GM21717 (cell line): ENCODE results near the gene ISYNA1.

Experiments used
- ATAC-seq: cut with Tn5 transposase; IDR thresholded peaks from one replicate; pipeline ENCODE4 v1.9.1; 2021; ENCODE audit warnings: mild to moderate bottlenecking, moderate library complexity; ENCODE audit not compliant: unreplicated experiment

Gene ISYNA1

DNA sequence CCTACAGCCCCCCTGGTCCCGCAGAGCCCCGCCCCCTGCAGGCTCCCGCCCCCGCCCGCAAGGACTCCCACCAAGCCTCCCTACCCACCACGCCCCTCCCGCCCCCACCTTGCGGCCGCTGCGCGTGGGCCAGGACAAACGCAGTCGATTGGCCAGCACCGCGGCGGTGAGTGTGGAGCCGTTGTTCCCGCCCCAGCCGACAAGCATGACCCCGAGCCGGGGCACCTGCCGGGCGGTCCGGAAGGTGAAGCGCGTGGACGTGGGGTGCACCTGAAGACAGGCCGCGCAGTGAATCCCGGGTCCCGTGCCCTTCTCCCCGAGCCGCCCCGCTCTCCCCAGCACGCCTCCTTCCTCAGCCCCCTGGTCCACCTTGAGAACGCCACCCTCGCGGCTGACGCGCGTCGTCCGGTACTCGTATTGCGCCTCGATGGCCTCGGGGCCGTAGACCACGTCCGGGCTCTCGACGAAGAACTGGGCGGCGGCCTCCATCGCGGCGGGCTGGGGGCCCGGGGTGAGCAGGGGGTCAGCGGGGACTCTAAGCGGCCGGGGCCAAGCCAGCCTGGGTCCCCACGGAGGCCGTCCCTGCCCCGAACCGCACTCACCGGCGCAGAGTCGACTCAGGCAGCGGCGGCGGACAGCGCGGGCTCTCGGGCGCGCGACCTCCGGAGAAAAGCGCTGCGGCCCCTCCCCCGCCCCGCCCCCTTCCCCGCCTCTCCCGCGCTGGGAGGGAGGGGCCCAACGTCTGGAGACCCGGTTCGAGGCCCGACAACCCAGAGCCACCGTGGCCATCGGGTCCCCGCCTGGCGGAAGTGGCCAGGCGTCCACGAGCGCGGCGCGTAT, at the start of gene ISYNA1:
Gene ISYNA1, minus strand, starts transcription at position 643 of the 840 bp plus-strand sequence. Its CDS starts 154 bp downstream, at position 489.
- no peak for ATAC-seq

DNA sequence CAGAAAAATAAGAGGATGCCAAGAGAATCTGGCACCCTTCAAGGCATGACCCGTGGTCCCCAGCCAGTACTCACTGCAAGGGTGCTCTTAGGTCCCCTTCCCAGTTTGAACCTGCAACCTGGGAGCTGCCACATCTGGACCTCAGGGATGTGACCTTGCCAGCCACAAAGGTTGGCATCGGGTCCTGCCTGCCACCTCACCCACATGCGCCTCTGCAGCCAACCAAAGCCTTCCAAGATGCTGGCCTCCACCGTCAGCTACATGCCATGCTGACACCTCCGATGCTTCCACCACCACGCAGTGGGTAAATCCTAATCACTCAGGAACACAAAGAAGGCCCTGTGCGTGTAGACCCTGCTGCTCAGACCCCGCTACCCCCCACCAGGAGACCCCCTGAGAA, 48.8 kb upstream of the ISYNA1 start:
- no peak for ATAC-seq

DNA sequence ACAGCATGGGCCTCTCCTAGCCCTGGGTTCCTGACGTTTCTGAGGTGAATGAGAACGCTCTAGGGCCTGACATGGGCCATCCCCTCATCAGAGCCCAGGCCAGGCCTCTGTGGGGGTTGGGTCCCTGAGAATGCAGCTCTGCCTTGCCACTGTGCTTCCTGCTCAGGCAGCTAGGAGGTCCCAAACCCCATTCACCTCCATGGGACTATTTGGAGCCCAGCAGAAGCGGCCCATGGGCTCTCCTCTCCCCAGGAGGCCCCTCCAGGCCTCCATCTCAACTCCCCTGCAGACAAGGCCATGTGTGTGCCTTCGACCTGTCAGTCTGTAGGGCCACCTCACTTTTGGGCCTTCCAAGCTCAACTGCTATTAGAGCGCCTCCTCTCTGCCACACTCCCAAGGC, 47.1 kb upstream of the ISYNA1 start:
- no peak for ATAC-seq

DNA sequence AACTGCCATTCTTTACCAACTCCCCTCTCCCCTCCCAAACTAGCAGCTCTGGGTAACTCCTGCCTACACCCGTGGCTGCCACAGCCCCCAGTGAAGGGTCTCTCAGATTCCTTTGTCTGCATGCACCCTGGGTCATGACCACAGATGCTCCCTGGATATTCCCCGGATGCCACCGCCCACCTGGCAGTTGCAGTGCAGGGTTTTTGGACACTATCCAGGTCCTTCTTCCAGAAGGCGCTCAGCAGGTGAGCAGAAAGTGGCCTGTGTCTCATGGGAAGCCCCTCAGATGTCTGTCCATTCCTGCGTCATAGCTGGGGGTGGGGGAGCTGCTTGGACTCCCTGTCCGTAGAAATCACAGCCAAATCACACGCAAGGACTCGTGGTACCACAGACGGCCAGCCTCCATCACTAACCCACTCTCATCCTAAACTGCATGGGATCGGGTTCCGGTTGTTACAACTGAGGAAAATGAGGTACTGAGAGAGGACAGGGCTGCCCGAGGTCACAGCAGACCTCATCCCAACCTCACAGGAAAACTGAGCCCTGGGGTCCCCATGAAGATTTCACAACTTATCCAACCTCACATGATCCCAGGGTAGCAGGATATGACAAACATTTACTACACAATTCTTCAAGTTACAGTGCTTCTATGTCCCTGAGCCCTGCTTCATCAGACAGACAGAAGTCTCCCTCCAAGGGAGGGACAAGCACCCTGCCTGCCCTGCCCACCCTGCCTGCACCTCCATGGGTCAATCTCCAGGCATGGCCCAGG, 45.4 kb upstream of the ISYNA1 start:
- ATAC-seq: no peak

DNA sequence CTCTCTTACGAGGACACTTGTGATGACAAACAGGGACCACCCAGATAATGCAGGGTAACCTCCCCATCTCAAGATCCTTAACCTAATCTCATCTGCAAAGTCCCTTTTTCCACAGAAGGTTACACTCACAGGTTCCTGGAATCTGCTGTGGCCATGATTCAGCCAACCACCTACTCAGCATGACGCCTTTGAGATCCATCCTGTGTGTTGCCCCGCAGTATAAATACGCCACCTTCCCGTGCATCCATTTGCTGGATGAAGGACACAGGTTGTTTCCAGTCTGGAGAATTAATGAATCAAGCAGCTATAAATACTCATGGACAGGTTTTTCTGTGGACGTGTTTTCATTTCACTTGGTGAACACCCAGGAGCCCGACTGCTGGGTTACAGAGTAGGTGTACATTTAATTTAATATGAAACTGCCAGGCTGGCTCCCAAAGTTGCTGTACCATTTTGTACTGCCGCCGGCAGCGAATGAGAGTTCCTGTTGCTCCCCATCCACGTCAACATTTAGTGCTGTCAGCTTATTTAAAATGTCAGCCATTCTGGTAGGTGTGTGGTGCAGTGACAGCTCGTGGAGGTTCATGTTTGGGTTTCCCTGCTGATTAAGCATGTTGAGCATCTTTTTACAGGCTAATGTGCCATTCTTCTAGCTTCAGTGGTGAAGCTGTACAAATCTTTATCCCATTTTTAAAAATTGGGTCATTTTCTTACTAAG, 43.7 kb upstream of the ISYNA1 start:
- no peak for ATAC-seq

DNA sequence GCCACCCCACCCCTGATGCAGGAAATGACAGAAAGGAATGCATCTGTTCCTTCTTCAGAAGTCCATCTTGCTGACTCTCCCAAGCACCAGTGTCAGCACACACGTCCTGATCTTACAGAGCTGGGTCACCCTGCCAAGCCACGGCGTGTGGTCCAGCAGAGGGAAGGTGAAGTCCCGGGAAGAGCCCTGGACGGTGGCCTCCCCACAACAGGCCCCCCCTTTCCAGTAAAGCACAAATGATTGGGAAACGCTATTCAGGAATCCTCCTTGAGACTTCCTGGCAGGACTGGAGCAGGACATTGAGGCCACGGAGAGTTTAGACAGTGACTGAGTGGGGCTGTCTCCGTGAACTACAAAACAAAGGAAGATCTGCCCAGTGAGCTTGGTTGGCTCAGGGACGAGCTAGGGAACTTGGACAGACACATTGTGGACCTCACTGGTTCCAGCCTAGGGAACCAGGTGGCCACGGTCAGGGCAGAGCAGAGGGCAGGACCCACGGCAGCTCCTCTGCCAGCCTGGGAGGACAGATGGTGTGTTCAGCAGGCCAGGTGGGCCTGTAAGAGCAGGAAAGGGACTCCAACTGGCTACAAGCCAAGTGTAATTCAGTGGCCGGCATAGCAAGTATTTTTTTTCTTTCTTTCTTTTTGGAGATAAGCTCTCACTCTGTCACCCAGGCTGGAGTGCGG, 42.2 kb upstream of the ISYNA1 start:
- no peak for ATAC-seq

DNA sequence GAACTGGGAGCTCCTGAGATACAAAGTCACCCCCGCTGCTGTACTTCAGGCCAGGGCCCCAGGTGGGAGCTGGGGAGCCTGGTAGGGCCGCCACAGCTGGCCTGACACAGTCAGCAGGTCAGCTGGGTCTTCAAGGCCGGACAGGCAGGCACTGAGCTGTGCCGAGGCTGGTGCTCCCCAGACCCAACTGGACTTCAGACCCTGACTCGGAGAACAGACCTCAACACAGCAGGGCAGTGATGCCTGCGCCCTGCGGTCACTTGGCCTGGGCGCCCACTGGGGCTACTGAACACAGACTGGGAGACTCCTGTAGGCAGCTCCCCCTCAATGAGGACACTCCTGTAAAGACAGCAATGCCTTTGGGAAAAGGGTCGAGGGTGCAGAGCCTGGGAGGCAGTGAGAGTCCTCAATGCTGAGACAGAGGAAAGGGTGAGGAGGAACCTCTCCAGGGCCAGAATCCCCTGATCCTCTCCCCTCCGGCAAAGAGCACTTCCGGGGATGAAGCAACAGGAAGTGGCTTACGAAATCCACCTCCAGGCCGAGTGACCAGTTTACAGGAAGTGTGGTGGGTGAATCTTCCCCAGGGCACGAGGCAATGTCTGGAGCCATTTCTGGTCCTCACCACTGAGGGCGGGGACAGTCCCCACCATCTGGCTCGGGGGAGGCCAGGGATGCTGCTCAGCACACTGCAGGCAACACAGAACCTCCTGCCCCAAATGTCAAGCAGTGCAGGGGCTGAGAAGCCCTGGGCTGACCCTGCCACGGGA, 40.8 kb upstream of the ISYNA1 start:
- no peak for ATAC-seq

DNA sequence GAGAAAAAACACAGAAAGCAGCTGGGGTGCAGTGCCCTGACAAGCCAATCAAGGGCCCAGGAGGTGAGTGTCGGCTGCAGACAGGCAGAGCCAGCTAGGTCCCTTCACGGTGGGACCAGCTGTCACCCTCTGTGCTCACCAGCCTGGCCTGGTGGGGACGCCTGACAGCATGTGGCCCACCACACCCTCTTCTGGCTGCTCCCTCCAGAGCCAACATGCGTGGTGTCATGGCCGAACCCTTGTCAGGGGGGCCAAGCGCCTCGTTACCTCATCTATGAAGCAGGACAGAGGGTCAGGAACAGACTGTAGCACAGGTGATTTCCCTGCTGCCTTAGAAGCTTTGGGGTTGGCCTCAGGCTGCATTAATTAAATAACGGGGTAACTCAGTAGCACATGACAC, 40.0 kb upstream of the ISYNA1 start:
- no peak for ATAC-seq

DNA sequence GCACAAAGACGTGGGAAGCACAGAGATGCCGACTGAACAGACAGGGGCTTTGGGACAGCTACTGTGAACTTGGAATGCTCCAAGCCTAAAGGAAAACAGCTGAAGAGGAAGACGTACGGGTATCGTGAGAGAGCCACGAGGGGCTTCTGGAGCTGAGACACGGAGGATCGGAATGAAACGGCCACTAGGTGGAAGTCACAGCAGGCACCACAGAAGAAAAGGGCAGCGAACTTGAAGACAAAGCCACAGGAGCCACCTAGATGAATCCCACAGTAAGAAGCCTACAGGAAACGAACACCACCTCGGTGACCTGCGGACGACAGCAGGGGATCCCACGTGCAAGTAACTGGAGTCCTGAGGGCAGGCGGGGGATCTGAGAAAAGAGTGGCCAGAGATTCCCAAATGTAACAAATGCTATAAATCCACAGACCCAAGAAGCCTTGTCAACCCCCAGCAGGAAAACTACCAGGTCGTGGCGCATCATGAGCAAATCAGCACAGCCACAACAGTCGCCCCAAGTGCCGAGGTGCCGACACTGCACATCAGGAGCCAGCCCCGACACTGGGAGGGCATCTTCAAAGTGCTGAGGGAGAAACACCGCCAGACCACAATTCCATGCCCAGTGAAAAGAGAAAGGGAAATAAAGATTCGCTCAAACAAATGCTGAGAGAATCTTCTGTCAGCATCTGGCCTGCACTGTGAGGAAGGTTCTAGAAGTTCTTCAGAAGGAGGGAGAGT, 39.3 kb upstream of the ISYNA1 start:
- ATAC-seq: no peak

DNA sequence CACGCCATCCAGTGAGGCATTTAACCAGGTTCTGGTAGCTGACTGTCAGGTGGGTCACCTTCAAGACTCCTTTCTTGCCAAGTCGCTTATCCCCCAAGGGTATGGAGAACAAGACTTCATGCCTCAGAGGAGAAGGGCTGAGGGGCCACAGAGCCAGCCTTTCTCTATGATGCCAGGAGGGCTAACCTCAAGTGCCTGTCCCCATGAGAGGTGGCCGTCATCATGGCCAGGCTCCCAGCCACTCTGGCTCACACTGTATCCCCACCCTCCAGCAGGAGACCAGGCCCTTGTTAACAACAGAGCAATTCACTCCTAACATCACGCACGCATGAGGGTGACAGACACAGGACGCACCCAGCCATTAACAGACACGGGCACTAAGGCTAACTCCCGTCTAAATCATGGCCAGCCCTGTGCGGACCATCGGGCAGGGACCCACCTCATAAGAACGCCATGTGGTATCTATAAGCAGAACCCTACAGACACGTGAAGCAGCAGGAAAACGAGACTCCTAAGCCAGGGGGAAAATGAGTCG, 38.6 kb upstream of the ISYNA1 start:
- no peak for ATAC-seq

DNA sequence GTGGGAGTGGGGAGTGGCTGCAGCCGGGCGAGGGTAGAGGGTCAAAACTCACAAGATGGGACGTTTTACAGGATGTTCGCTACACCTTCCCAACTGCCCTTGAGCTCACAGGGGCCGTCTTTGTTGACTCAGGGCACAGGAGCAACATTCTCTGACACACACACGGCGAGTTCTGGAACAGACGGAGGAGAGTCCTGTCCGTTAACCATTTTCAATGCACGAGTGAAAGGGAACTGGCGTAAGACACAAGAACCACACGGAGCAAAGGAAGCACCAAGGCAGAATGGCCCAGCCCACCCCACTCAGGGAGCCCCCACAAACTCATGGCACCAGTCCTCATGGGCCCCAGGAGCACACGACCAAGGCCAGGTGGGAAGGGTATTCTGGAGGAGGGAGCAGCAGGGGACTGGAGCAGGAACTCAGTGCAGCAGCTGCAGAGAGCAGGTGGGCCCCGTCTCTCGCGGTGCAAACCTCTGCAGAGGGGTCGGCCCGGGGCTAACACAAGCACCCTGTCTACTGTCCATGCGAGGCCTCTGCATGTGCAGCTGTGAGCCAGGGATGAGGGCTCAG, 37.9 kb upstream of the ISYNA1 start:
- ATAC-seq: no peak

DNA sequence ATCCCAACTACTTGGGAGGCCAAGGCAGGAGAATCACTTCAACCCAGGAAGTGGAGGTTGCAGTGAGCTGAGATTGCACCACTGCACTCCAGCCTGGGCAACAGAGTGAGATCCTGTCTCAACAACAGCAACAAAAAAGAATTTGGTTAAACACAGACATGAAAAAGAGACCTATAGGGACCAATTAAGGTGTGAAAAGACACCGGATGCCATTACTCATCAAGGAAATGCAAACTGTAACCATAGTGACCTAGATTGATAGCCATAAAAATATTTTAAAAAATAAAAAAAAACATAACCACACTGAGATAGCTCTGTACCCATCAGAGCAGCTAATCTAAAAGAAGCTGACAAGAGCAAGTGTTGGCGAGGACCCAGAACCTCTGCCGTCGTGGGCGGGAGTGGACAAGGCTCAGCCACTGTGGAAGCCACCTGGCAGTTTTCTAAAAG, 37.1 kb upstream of the ISYNA1 start:
- no peak for ATAC-seq

DNA sequence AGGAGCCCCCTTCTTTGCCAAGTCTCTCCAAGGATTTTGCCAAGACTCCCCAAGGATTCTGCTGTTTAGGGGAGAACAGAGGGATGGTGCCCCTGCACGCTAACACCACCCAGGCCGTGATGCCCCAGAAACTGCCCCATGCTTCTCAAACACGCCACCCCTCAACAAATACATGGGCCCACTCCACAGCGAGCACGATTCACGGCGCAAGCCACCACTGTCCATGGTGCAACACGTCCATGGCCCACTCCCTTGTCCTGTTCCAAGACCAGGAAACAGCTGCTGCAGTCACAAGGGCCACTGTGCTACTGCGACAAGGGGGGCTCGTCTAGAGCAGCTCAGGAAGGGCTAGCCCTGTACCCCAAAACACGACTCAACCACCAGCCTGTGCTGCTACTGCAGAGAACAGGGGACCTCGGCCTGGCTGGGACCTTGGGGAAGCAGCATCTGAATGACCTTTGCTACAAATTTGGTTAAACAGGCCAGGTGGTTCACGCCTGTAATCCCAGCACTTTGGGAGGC, 36.5 kb upstream of the ISYNA1 start:
- no peak for ATAC-seq

DNA sequence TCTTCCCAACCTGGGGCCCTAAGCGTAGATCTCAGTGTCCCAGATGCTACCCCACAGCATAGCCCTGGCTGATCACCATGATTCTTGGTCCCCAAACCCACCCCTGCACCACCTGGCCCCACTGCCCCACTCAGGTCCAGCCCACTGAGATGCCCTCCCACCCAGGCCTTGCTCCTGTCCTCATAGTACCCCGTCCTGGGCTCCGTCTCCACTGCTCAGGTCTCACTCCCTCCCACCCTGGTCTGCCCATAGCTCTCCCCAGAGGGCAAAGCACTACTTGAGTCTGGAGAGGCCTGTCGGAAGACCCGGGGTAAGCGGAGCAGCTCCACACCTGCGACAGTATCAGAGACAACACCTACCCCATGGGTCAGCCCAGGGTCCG, 35.8 kb upstream of the ISYNA1 start:
- ATAC-seq: no peak

DNA sequence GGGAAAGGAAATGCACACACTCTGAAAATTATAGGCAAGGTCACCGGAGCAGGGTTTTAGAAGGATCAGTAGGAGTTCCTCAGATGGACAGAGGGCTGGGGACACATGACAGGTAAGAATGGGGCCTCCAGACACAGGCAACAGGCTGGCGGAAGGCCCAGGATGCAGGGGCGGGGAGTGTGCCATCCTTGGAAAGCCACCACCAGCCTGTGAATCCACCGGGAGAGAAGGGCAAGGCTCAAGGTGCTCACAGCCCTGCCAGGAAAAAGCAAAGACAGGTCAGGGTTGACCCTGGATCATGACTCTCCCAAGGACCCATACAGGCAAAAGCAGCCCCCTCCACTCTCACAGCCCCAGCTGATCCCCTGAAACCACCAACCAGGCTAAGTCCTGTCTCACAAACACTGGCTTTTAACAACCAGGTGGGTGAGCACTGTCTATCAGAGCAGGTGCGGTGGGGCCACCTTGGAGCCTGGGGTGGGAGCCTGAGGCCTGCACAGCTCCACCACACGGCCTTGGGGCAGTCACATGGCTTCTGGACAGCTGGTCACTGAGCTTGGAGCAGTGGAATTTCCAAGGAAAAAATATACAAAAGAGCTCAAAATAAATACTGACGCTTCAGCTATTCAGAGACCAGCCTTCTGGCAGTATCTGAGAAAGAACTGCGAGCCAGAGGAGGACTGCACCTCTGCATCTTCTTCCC, 35.2 kb upstream of the ISYNA1 start:
- no peak for ATAC-seq

DNA sequence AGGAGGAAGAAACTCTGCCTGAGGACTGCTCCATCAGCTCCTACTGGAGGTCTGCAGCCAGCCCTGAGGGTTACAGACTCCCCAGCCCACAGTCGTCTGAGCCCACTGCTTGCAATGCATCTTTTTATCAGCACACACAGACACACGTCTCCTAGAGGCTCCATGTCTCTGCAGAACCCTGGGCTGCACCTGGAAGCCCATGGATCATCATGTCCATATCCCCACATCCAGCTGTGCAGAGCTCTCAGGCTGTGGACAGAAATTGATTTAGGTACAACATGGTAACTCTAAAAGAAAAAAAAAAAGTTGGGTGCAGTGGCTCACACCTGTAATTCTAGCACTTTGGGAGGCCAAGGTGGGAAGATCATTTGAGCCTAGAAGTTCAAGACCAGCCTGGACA, 32.9 kb upstream of the ISYNA1 start:
- no peak for ATAC-seq

DNA sequence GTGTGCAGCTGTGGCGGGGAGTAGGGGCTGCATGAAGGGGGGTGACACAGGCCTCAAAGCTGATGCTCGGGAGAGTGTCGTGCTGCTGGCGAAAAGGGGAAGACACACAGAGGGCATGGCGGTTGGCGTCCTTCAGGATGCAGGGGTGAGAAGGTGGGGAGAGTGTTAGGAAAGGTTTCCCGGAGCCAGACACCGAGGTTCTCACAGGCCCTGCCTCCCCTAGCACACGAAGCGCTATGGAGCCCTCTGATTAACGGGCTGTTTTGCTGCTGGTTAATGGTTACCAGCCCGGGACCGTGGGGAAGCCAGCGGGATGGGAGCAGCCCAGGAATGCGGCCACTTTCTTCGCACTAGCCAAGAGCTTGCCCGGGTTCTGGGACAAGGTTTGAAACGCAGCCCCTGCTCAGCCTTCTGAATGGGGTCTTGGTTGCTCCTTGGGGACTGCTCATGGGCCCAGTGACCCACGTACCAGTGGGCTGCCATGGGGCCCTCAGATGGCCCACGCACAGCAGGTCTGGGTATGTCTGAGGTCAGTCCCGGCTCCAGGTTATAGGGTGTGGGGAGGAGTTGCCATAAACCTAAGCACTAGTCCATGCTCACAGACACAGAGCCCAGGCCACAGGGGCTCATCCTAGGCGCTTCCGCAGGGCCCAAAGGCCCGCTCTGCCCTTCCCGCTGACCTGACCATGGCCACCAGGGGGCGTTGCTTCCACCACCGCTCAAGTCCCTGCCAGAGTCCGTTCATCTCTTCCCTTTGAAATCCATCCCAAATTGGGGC, 31.3 kb upstream of the ISYNA1 start:
- ATAC-seq: no peak
